ENCODE results near the gene CARMIL1. TPM values are rescaled to one million over a fixed set of nuclear protein-coding genes. Genes with fewer than 3 reads are reported as not detected.

Gene CARMIL1
- total and polyA plus RNA-seq, 10 donors: 3.7 to 34.8 (median 9.3) TPM

DNA sequence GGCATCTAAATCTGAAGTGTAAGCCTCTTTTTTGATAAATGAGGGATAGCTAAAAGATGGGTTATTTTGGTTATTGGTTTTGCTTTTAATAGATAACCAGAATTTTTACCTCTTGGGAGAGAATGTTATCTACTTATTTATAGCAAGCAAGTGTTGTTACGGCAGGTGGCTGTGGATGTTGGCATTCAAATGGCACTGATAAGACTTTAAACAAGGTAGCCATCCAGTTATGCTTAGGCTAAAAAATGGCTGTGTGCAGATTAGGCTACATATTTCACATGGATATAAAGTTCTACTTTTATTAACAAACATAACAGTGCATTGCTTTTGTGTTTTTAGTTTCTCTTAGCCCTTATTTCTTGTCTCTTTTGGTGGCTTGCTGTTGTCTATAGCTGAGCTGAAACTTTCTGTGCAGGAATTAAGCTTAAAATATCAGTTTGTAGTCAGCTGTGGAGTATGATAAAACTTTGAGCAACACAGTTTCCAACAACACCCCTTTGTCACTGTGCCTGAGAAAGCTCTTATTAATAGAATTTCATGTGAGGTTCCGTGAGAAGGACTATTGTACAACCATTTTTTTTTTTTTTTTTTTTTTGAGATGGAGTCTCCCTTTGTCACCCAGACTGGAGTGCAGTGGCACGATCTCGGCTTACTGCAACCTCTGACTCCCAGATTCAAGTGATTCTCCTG is 28.8 kb downstream of the CARMIL1 start:
- Histone ChIP-seq H3K27me3 (replicated peaks in 1 of 7) (no peaks in the 10 kb centered on the region), H3K4me1 (peaks cover 0 to 23% (median 15%) of the 10 kb centered on the region in 6 donors), H3K9me3 (no peaks in the 10 kb centered on the region), H3K4me3 (no peak overlapping the region), H3K27ac (no peak overlapping the region), H3K36me3 (no peaks in the 10 kb centered on the region)
- TF ChIP-seq POLR2A (IDR thresholded peaks at IDR 0.05) (no peak), POLR2AphosphoS5 (IDR thresholded peaks at IDR 0.05) (no peak)
- TF ChIP-seq, protein P1, sequence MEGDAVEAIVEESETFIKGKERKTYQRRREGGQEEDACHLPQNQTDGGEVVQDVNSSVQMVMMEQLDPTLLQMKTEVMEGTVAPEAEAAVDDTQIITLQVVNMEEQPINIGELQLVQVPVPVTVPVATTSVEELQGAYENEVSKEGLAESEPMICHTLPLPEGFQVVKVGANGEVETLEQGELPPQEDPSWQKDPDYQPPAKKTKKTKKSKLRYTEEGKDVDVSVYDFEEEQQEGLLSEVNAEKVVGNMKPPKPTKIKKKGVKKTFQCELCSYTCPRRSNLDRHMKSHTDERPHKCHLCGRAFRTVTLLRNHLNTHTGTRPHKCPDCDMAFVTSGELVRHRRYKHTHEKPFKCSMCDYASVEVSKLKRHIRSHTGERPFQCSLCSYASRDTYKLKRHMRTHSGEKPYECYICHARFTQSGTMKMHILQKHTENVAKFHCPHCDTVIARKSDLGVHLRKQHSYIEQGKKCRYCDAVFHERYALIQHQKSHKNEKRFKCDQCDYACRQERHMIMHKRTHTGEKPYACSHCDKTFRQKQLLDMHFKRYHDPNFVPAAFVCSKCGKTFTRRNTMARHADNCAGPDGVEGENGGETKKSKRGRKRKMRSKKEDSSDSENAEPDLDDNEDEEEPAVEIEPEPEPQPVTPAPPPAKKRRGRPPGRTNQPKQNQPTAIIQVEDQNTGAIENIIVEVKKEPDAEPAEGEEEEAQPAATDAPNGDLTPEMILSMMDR (IDR thresholded peaks at IDR 0.05 in 8 of 11, conservative IDR thresholded peaks at IDR 0.05 in 3 of 11): no peak
- WGBS, 5 donors: 92 to 96% (median 95%) methylated on average over 4 of the region's 4 CpGs
- no peak for DNase-seq
- intact Hi-C loops (cut with DNase I; ENCODE audit: low total_unique reads): no loop called here

DNA sequence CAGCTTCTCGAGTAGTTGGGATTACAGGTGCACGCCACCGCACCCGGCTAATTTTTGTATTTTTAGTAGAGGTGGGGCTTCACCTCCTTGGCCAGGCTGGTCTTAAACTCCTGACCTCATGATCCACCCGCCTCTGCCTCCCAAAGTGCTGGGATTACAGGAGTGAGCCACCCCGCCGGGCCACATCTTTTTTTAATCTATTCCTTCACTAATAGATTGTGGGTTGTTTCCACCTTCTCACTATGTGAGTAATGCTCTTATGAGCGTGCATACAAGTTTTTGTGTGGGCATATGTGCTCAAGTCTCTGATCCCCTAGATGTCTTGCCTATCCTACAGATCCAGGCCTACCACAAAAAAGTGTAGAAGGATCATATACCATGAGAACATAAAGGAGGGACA is 30.7 kb downstream of the CARMIL1 start:
- H3K9me3 ChIP-seq: no peaks in the 10 kb centered on the region
- H3K27ac ChIP-seq: no peak overlapping the region
- WGBS, 5 donors: 76 to 99% (median 86%) methylated on average over 7 to 8 of the region's 8 CpGs
- intact Hi-C loops (cut with DNase I; ENCODE audit: low total_unique reads): no loop called here
- no peaks in the 10 kb centered on the region for H3K27me3 ChIP-seq (replicated peaks in 1 of 7)
- H3K36me3 ChIP-seq: no peaks in the 10 kb centered on the region
- DNase-seq: no peak
- no peak overlapping the region for H3K4me3 ChIP-seq
- peaks cover 0 to 24% (median 15%) of the 10 kb centered on the region in 6 donors for H3K4me1 ChIP-seq
- TF ChIP-seq POLR2A (IDR thresholded peaks at IDR 0.05) (no peak), POLR2AphosphoS5 (IDR thresholded peaks at IDR 0.05) (no peak)
- TF ChIP-seq, protein P1 (IDR thresholded peaks at IDR 0.05 in 8 of 11, conservative IDR thresholded peaks at IDR 0.05 in 3 of 11): no peak

DNA sequence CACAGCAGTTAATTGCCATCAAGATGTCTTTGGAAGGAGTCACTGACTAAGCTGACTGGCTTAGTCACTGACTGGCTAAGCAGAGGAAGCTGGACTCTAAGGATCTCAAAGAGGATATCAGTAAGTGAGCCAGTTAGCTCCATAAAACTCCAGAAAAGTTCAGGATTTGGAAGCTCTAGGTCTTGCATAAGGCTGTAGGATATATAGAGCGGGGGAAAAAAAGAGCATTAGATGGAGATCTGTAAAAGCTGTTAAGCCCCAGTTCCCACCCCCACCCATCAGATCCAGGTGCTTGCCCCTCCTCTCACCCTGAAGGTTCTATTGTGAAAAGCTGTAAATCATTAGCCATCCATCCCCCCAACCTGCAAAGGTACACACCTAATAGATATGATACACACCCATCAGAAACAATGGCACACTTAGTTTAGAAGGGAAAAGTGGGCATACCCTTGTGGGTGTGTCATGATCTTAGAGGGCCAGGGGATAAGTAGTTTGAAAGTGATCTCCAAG is 32.2 kb downstream of the CARMIL1 start:
- H3K4me1 ChIP-seq: peaks cover 0 to 21% (median 15%) of the 10 kb centered on the region in 6 donors
- intact Hi-C loops (cut with DNase I; ENCODE audit: low total_unique reads): no loop called here

More for the DNA sequence above, 32.2 kb downstream of the CARMIL1 start:
- no peaks in the 10 kb centered on the region for H3K27me3 ChIP-seq (replicated peaks in 1 of 7)
- H3K9me3 ChIP-seq: no peaks in the 10 kb centered on the region
- no peak overlapping the region for H3K4me3 ChIP-seq
- TF ChIP-seq, protein P1 (IDR thresholded peaks at IDR 0.05 in 8 of 11, conservative IDR thresholded peaks at IDR 0.05 in 3 of 11): no peak
- TF ChIP-seq POLR2AphosphoS5 (IDR thresholded peaks at IDR 0.05) (no peak), POLR2A (IDR thresholded peaks at IDR 0.05) (no peak)
- no peaks in the 10 kb centered on the region for H3K36me3 ChIP-seq
- no peak for DNase-seq
- 87 to 100% (median 96%) methylated on average over 1 of the region's 1 CpG for WGBS, 5 donors
- H3K27ac ChIP-seq: no peak overlapping the region

All from spleen (tissue), 11 donors.